HFFc6 (cell line): ENCODE measurements around the gene GPI. TPM values are rescaled to one million over a fixed set of nuclear protein-coding genes. Genes with fewer than 3 reads are reported as not detected.
A peak's percentile ranks its signal among the peaks of the same experiment; 100 is the strongest.

ENCODE experiments used
- DNase-seq: peaks from one replicate; pipeline ENCODE4 v3.0.0-alpha.2; 2018
- H3K27ac Mint-ChIP-seq: 2 replicates; pipeline ENCODE4 v1.8.0; 2020; ENCODE audit warnings: mild to moderate bottlenecking, mixed read lengths
- H3K27me3 Mint-ChIP-seq: 2 replicates; pipeline ENCODE4 v1.8.0; 2021; ENCODE audit warnings: mild to moderate bottlenecking, moderate library complexity, mixed read lengths; ENCODE audit not compliant: insufficient read depth
- H3K36me3 Mint-ChIP-seq: 2 replicates; pipeline ENCODE4 v1.8.0; 2021; ENCODE audit warnings: low read depth, mixed read lengths
- H3K4me1 Mint-ChIP-seq: 2 replicates; pipeline ENCODE4 v1.8.0; 2020; ENCODE audit warnings: low read depth, mixed read lengths
- H3K4me3 Mint-ChIP-seq: 2 replicates; pipeline ENCODE4 v1.8.0; 2020; ENCODE audit warnings: mild to moderate bottlenecking, moderate library complexity, mixed read lengths
- H3K9me3 Mint-ChIP-seq: 2 replicates; pipeline ENCODE4 v1.8.0; 2020; ENCODE audit warnings: mild to moderate bottlenecking, mixed read lengths
- CTCF ChIP-seq: fragments of 200-600 bp; sonication (generic); IDR thresholded peaks from 2 replicates; pipeline ENCODE4 v1.5.0; 2021; ENCODE audit warnings: antibody characterized with exemption, mild to moderate bottlenecking
- total RNA-seq, 6 experiments: library from RNA; stranded (reverse); fragmentation: NEBNext Ultra II Directional; extraction: Animal tissue kit (Norgen Biotek cat#: 25700); gene quantifications; 2 replicates in 1 of 6; 3 replicates in 5 of 6; pipeline ENCODE4 v1.2.3, GENCODE V29; 2021

Gene GPI
- total RNA-seq, 6 experiments from 2014 or later, result 171 to 254 (median 212) TPM

GRCh38 chr19:34319785-34320184 lies 45.2 kb upstream of the GPI start:
- no peak for TF ChIP-seq CTCF
- no peak overlapping the region for H3K27ac Mint-ChIP-seq
- H3K4me3 Mint-ChIP-seq, result no peak overlapping the region
- no peaks in the 10 kb centered on the region for H3K27me3 Mint-ChIP-seq
- H3K4me1 Mint-ChIP-seq, result peaks cover 49% of the 10 kb centered on the region
- H3K36me3 Mint-ChIP-seq, result peaks cover 24% of the 10 kb centered on the region
- no peaks in the 10 kb centered on the region for H3K9me3 Mint-ChIP-seq
- no peak for DNase-seq

GRCh38 chr19:34320277-34320676 lies 44.7 kb upstream of the GPI start:
- no peak for TF ChIP-seq CTCF
- Mint-ChIP-seq H3K27ac (no peak overlapping the region), H3K9me3 (no peaks in the 10 kb centered on the region), H3K4me1 (peaks cover 45% of the 10 kb centered on the region), H3K27me3 (no peaks in the 10 kb centered on the region), H3K36me3 (peaks cover 27% of the 10 kb centered on the region), H3K4me3 (no peak overlapping the region)
- DNase-seq, result no peak

GRCh38 chr19:34321735-34322134 lies 43.3 kb upstream of the GPI start:
- Mint-ChIP-seq H3K36me3 (peaks cover 27% of the 10 kb centered on the region), H3K27me3 (no peaks in the 10 kb centered on the region; the same call in 1 of the 2 replicates), H3K4me1 (peaks cover 46% of the 10 kb centered on the region), H3K27ac (no peak overlapping the region), H3K4me3 (no peak overlapping the region), H3K9me3 (no peaks in the 10 kb centered on the region)
- no peak for DNase-seq
- TF ChIP-seq CTCF, result no peak

- Mint-ChIP-seq H3K36me3 (peaks cover 36% of the 10 kb centered on the region), H3K9me3 (no peaks in the 10 kb centered on the region), H3K27me3 (no peaks in the 10 kb centered on the region; the same call in 1 of the 2 replicates), H3K4me1 (peaks cover 31% of the 10 kb centered on the region), H3K4me3 (no peak overlapping the region), H3K27ac (peak overlapping the region; percentile 3; the same call in 1 of the 2 replicates)
- DNase-seq, result no peak
- no peak for TF ChIP-seq CTCF
Observed at GRCh38 chr19:34323433-34324204, 41.4 kb upstream of the GPI start.

- no peaks in the 10 kb centered on the region for H3K9me3 Mint-ChIP-seq
- H3K27ac Mint-ChIP-seq, result no peak overlapping the region
- H3K27me3 Mint-ChIP-seq, result no peaks in the 10 kb centered on the region; the same call in 1 of the 2 replicates
- peaks cover 39% of the 10 kb centered on the region for H3K36me3 Mint-ChIP-seq
- no peak overlapping the region for H3K4me3 Mint-ChIP-seq
- no peak for DNase-seq
- H3K4me1 Mint-ChIP-seq, result peaks cover 30% of the 10 kb centered on the region
- TF ChIP-seq CTCF, result no peak
Observed at GRCh38 chr19:34324320-34324719, 40.7 kb upstream of the GPI start.
